CD4-positive, alpha-beta T cell treated with Interleukin-2 at 100 ng/mL for 4 hours (primary cell): ENCODE measurements around the gene TPRN.

Source experiments
- DNase-seq: peaks from one replicate; pipeline ENCODE4 v3.0.0-alpha.2; 2020; ENCODE audit warnings: low spot score

TPRN gene

GRCh38 chr9:137173796-137174664, 26.5 kb downstream of the TPRN start:
- no peak for DNase-seq

DNA sequence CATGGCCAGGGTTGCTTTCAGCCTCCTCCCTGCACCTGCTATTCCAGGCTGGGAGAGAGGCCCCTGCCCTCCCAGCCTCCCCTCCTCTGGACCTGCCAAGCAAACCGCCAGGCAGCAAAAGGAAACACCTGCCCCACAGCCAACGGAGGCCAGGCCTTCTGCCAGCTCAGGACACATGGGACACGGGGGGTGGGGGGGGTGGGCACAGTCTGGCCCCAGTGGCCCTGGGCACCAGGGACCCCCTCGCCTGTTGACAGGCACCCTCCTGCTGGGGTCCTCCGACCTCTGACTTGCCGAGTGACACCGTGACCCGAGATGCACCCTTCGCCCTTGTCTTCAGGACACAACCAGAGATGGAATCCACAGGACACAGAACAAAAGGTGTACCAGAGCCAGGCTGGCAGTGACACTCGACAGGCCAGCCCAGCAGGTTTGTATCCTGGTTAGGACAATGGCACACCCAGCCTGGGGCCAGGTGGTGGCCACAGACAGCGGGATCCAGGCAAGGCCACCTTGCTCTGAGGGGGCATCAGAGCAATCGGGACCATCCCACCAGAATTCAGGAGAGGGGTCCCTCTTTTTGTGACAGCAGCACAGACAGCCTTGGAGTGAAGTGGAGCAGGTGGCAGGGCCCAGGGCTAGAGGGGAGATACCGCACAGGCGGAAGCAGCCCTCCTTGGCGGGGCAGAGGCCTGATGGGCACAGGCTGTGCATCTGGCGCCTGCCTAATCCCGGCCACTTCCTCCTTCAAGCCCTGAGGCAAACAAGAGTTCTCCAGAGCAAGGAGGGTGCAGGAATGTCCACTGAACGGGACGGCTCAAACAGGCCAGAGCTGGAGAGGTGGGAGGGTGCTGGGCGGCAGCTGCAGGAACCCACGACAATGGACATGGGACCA, 27.4 kb downstream of the TPRN start:
- DNase-seq = no peak

DNA sequence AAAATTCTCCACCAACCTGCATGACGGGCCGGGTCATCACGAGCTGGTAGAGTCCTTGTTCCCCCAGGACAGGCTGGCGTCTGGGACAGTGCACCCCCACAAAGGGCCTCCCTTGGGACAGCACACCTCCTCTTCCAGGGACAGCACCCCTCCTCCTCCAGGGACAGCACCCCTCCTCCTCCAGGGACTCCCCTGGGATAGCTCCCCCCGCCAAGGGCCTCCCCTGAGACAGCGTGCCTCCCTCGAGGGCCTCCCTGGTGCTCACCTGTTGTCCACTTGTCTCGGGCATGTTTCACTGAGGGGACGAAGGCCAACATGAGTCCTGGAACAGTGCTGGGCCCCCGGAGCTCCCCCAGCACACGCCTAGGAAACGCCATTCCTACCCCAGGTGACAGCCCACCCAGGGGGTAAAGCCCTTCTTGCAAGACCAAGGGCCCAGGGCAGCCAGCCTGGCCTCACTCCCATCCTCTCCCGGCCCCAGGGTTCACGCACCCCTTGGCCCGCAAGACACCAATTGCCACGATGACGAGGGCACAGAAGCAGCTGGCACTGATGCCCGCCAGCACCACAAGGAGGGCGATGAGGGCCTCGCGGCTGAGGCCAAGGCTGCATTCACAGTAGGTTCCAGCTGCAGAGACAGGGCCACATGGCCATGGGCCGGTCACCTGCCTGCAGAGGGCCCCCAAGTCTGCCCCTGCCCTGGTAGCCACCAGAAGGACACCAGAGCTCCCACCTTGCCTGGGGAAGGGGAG, 29.2 kb downstream of the TPRN start:
- DNase-seq = no peak

- DNase-seq = no peak
Observed at GRCh38 chr9:137170486-137171148, 29.9 kb downstream of the TPRN start.

GRCh38 chr9:137169896-137170358, 30.6 kb downstream of the TPRN start, which contains the start of gene LRRC26:
LRRC26 (minus strand) TSS chr9:137170051; CDS start chr9:137169943, 108 bp downstream.
- DNase-seq = no peak

GRCh38 chr9:137168904-137169856, 31.4 kb downstream of the TPRN start:
- no peak for DNase-seq

DNA sequence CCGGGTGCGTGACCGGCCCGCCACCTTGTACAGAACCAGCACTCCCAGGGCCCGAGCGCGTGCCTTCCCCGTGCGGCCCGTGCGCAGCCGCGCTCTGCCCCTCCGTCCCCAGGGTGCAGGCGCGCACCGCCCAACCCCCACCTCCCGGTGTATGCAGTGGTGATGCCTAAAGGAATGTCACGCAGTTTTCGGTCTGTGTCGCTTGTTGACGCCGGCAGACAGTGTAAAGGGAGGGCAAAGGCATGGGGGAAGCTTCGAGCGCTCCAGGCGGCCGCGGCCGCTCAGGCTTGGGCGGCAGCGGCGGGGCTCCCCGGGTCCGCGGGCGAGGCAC, 32.0 kb downstream of the TPRN start:
- no peak for DNase-seq

DNA sequence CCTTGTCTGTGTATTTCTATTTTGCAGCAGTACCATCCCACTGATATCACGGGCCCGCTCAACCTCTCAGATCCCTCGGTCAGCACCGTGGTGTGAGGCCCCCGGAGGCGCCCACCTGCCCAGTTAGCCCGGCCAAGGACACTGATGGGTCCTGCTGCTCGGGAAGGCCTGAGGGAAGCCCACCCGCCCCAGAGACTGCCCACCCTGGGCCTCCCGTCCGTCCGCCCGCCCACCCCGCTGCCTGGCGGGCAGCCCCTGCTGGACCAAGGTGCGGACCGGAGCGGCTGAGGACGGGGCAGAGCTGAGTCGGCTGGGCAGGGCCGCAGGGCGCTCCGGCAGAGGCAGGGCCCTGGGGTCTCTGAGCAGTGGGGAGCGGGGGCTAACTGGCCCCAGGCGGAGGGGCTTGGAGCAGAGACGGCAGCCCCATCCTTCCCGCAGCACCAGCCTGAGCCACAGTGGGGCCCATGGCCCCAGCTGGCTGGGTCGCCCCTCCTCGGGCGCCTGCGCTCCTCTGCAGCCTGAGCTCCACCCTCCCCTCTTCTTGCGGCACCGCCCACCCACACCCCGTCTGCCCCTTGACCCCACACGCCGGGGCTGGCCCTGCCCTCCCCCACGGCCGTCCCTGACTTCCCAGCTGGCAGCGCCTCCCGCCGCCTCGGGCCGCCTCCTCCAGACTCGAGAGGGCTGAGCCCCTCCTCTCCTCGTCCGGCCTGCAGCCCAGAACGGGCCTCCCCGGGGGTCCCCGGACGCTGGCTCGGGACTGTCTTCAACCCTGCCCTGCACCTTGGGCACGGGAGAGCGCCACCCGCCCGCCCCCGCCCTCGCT, 32.6 kb downstream of the TPRN start:
- no peak for DNase-seq

- DNase-seq = no peak
Observed at GRCh38 chr9:137167277-137167746, 33.2 kb downstream of the TPRN start.

GRCh38 chr9:137166380-137167229, 33.9 kb downstream of the TPRN start:
- DNase-seq = no peak

DNA sequence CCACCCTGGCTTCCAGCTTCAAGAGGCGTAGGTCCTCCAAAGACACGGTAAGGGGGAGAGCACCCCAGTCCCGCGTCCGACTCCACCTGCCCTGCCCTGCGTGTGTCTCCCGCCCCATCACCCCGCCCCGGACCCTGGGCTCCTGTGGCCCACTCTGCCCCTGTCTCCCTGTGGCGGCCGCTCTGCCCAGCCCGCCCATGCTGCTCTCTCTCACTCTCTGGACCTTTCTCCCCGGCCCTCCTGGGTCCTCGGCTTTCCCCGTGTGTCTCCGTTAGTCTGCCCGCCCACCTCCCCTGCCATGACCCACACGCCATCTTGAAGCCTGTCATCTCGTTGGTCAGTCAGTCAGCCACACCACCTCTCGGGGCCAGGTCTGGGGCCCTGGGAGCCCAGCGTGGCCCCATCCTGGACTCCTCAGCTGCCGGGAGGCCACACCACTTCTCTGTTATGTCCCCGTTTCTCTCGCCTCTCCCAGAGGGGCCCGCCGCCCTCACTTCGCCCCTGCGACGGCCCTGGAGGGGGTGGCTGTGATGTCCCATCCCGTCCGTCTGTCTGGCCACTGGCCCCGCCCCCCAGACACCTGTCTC, 35.2 kb downstream of the TPRN start:
- DNase-seq = no peak

DNA sequence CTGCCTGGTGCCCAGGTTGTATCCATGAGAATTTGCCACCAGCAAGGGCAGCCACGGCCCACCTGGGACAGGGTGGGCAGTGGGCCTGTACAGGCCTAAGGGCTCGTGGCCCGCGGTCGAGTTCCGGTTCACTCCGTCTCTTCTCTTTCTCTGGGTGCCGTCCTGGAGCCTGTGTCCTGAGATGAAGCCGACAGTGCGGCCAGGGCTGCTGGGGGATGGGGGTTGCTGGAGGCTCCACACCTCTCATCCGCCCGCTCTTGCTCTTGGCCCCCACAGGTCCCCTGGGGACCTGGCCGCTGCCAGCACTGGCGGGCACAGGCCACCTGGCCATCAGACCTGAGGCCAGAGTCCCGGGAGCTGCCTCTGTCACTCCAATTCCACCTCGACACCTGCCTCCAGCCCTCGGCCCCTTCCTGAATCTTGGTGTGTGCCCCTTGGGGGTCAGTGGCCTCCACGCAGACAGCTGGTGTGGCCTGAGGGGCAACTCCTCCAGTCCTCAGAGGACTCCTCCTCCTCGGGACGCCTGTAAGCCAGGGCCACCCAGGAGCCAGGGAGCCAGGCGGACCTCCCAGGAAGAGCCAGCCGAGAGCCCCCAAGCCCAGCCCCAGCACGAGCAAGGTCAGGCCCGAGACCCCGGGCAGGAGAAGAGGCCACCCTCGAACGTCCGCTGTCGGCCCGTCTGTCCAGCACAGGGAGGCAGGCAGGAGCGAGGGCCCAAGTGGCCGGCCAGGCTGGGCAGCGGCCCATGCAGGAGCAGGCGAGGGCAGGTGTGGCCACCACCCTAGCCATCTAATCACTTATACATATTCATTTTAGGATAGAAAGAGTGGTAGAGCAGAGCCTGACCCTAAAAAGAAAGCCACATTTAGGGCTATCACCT, 35.9 kb downstream of the TPRN start:
- DNase-seq = no peak

DNA sequence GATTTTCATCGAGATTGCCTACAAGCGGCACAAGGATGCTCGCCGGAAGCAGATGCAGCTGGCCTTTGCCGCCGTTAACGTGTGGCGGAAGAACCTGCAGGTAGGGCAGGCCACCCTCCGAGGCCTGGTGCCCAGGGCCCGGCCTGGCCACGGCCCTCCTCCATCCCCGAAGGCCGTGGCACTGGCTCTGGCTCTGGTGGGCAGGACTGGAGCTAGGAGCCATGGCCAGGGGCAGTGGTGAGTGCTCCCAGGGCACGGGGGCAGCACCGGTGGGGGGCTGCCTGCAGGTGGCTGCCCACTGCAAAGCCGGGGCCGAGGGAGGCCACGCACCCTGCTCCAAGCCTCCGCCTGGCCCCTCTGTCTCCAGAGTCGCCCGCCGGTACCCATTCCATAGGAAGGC, 36.7 kb downstream of the TPRN start:
- no peak for DNase-seq

DNA sequence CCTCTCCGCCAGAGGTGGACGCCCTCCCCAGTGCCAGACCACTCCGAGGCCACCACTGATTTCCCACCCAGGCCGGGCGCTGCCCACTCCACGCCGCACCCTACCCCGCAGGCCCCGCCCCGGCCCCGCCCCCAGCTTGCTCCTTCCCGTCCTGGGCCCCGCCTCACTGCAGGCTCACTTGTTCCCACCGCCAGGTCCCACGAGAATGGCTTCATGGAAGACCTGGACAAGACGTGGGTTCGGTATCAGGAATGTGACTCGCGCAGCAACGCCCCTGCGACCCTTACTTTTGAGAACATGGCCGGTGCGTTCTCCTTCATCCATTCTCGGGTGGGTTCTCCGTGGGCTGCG, 37.2 kb downstream of the TPRN start:
- DNase-seq = no peak

- no peak for DNase-seq
Observed at GRCh38 chr9:137162505-137163364, 37.8 kb downstream of the TPRN start.
